ENCODE results near the gene CLTB. TPM values are rescaled to one million over a fixed set of nuclear protein-coding genes. Genes with fewer than 3 reads are reported as not detected.

Gene CLTB
- total and polyA plus RNA-seq, 2 of the 13 experiments (the other 11 are each of a cell fraction or from before 2014, with no cell fraction given), result 23.3 to 33.8 TPM

- POLR2A ChIA-PET, result interaction anchor here (1.0 to 1.1 kb wide), 2 partner anchors 10 to 12 kb away, joined by 3 read pairs; no protein-coding TSS in a partner anchor
- H3K27ac ChIP-seq (ENCODE audit: extremely low read length, insufficient read depth, low read length), result no peak overlapping the region
- TF ChIP-seq TP53 (CRISPR knock-in tag; conservative IDR thresholded peaks at IDR 0.05) (no peak), JUN (CRISPR knock-in tag; IDR thresholded peaks at IDR 0.05) (no peak), MAZ (IDR thresholded peaks at IDR 0.05; ENCODE audit: borderline replicate concordance, low read depth, low read length) (no peak), MAZ (CRISPR knock-in tag; IDR thresholded peaks at IDR 0.05; ENCODE audit: low read depth) (no peak), NR2F2 (IDR thresholded peaks at IDR 0.05; ENCODE audit: borderline replicate concordance, low read depth) (no peak), ARID2 (CRISPR knock-in tag; IDR thresholded peaks at IDR 0.05; ENCODE audit: borderline replicate concordance) (no peak), ZNF792 (CRISPR knock-in tag; IDR thresholded peaks at IDR 0.05) (no peak), SAP130 (CRISPR knock-in tag; IDR thresholded peaks at IDR 0.05; ENCODE audit: low read depth) (no peak), ZNF772 (CRISPR knock-in tag; IDR thresholded peaks at IDR 0.05) (no peak), FOXA3 (CRISPR knock-in tag; IDR thresholded peaks at IDR 0.05) (no peak), POGZ (CRISPR knock-in tag; IDR thresholded peaks at IDR 0.05) (no peak), HOMEZ (CRISPR knock-in tag; IDR thresholded peaks at IDR 0.05; ENCODE audit: low read depth) (no peak), ZMYM4 (CRISPR knock-in tag; IDR thresholded peaks at IDR 0.05) (no peak), STAT6 (CRISPR knock-in tag; IDR thresholded peaks at IDR 0.05; ENCODE audit: borderline replicate concordance) (no peak), TBP (CRISPR knock-in tag; IDR thresholded peaks at IDR 0.05) (no peak), ZNF30 (CRISPR knock-in tag; IDR thresholded peaks at IDR 0.05) (no peak), ZNF891 (CRISPR knock-in tag; IDR thresholded peaks at IDR 0.05) (no peak)
These were observed 38.5 kb upstream of the CLTB start for GRCh38 chr5:176454724-176455394.

More at GRCh38 chr5:176454724-176455394, 38.5 kb upstream of the CLTB start:
- H3K36me3 ChIP-seq (replicated peaks in 1 of 2; ENCODE audit: control insufficient read depth in 1 of 2, insufficient read depth in 2 of 2, low read length in 2 of 2), result peaks cover 2 to 7% of the 10 kb centered on the region in 2 experiments; a peak in 3 of 5 replicates
- FAIRE-seq (no peak), ATAC-seq (no peak), DNase-seq (ENCODE audit: low spot score) (no peak)
- in situ Hi-C loops (cut with HindIII; ENCODE audit: extremely low pct_ligation_motif_present, low pct_unique_long_range_greater_than_20kb) (no loop called here), intact Hi-C loops (cut with micrococcal nuclease; ENCODE audit: unreplicated experiment) (no loop called here)
- no peak overlapping the region for H3K4me2 ChIP-seq (ENCODE audit: low read depth, low read length)
- no peak overlapping the region for H3K9ac ChIP-seq (ENCODE audit: insufficient read depth, low read depth, low read length)
- H3K4me3 ChIP-seq (replicated peaks in 1 of 3; ENCODE audit: insufficient read depth in 1 of 3, low read depth in 2 of 3, low read length in 3 of 3), result no peak overlapping the region
- H3K79me2 ChIP-seq (ENCODE audit: insufficient read depth, low read length), result peaks cover 43% of the 10 kb centered on the region
- no peak overlapping the region for H2AFZ ChIP-seq (ENCODE audit: low read length)
- no peaks in the 10 kb centered on the region for H3K27me3 ChIP-seq (ENCODE audit: control insufficient read depth in 1 of 2, insufficient read depth in 2 of 2, low read length in 2 of 2)
- no TSS peak for BruUV-seq (replicated peaks)
- no peaks in the 10 kb centered on the region for H3K9me3 ChIP-seq (ENCODE audit: low read length)
- H3K4me1 ChIP-seq (ENCODE audit: insufficient read depth, low read length), result peaks cover 18% of the 10 kb centered on the region
- 98% methylated on average over 4 of the region's 4 CpGs for WGBS (ENCODE audit: low lambda C conversion rate)
- CTCF ChIA-PET (ENCODE audit: low intra/inter-chr PET ratio, low total read pairs), result no interaction called here
- no peaks in the 10 kb centered on the region; the same call in 1 of the 2 replicates for H4K20me1 ChIP-seq (ENCODE audit: insufficient read depth, low read length)

Measured in HepG2 (cell line).